ENCODE measurements around the gene DLG2.

Gene DLG2

DNA sequence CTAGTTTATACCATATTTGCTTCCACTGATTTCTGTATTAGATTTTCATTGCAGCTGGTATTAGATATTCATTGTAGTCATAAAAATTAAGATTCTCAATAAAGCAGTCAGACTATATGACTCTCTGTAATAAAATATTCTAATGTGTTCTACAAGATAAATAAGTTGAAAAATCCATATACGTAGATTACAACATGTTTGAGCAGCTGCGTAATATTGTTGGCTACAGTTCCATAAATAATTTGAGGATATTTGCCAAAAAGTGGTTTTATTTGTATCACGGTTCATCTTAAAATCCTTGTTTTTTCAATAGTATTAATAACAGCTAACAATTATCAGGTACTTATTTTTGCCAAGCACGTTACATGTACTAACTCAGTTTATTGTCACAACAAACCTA, 1672.4 kb downstream of the DLG2 start:
- H2AFZ ChIP-seq (ENCODE audit: low read length) = no peak overlapping the region
- H3K4me3 ChIP-seq (ENCODE audit: low read depth, low read length, poor library complexity, severe bottlenecking) = no peak overlapping the region
- H3K27ac ChIP-seq (ENCODE audit: low read depth, low read length, poor library complexity, severe bottlenecking) = no peak overlapping the region
- H3K4me2 ChIP-seq (ENCODE audit: low read length) = no peak overlapping the region
- no peaks in the 10 kb centered on the region for H3F3A ChIP-seq (ENCODE audit: insufficient read depth, low read length)
- no peaks in the 10 kb centered on the region for H3K27me3 ChIP-seq (ENCODE audit: insufficient read depth, low read length)
- H3K36me3 ChIP-seq (ENCODE audit: insufficient read depth, low read length) = no peaks in the 10 kb centered on the region
- H3K9me3 ChIP-seq (ENCODE audit: low read length) = no peaks in the 10 kb centered on the region
- no peaks in the 10 kb centered on the region for H3K79me2 ChIP-seq (ENCODE audit: insufficient read depth, low read length)
- no peaks in the 10 kb centered on the region for H3K9me2 ChIP-seq (ENCODE audit: low read depth, low read length)
- no peaks in the 10 kb centered on the region for H4K20me1 ChIP-seq (ENCODE audit: insufficient read depth, low read length)
- TF ChIP-seq, protein P1, sequence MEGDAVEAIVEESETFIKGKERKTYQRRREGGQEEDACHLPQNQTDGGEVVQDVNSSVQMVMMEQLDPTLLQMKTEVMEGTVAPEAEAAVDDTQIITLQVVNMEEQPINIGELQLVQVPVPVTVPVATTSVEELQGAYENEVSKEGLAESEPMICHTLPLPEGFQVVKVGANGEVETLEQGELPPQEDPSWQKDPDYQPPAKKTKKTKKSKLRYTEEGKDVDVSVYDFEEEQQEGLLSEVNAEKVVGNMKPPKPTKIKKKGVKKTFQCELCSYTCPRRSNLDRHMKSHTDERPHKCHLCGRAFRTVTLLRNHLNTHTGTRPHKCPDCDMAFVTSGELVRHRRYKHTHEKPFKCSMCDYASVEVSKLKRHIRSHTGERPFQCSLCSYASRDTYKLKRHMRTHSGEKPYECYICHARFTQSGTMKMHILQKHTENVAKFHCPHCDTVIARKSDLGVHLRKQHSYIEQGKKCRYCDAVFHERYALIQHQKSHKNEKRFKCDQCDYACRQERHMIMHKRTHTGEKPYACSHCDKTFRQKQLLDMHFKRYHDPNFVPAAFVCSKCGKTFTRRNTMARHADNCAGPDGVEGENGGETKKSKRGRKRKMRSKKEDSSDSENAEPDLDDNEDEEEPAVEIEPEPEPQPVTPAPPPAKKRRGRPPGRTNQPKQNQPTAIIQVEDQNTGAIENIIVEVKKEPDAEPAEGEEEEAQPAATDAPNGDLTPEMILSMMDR (IDR thresholded peaks at IDR 0.05; ENCODE audit: low read length) = no peak
- TF ChIP-seq EZH2 (IDR thresholded peaks at IDR 0.05; ENCODE audit: borderline replicate concordance, low read length) = no peak
- no peaks in the 10 kb centered on the region for H3K4me1 ChIP-seq (ENCODE audit: insufficient read depth, low read length, severe bottlenecking)
- no peak overlapping the region for H3K9ac ChIP-seq (ENCODE audit: low read length)

DNA sequence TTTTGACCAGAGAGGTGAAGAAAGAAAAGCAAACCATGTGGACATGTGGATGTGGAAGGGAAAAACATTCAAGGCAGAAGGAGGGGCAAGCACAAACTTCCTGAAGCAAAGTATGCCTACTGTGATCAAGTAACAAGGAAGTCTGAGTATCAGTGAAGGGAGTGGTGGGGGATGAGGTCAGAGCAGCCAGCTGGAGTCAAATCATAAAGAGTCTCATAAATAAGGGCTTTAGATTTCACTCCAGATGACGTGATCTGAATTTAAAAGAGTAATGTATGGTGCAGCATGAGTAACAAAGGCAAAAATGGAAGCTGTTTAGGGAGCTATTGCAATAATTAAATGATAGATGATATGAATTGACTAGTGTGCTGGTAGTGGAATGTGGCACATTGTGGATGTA, 1675.6 kb downstream of the DLG2 start:
- Histone ChIP-seq H3K9me3 (ENCODE audit: low read length) (no peaks in the 10 kb centered on the region), H2AFZ (ENCODE audit: low read length) (no peak overlapping the region), H3F3A (ENCODE audit: insufficient read depth, low read length) (no peaks in the 10 kb centered on the region), H3K4me1 (ENCODE audit: insufficient read depth, low read length, severe bottlenecking) (no peaks in the 10 kb centered on the region), H3K9me2 (ENCODE audit: low read depth, low read length) (no peaks in the 10 kb centered on the region), H4K20me1 (ENCODE audit: insufficient read depth, low read length) (no peaks in the 10 kb centered on the region), H3K79me2 (ENCODE audit: insufficient read depth, low read length) (no peaks in the 10 kb centered on the region), H3K27me3 (ENCODE audit: insufficient read depth, low read length) (no peaks in the 10 kb centered on the region), H3K27ac (ENCODE audit: low read depth, low read length, poor library complexity, severe bottlenecking) (no peak overlapping the region), H3K9ac (ENCODE audit: low read length) (no peak overlapping the region), H3K36me3 (ENCODE audit: insufficient read depth, low read length) (no peaks in the 10 kb centered on the region), H3K4me3 (ENCODE audit: low read depth, low read length, poor library complexity, severe bottlenecking) (no peak overlapping the region), H3K4me2 (ENCODE audit: low read length) (no peak overlapping the region)
- no peak for TF ChIP-seq EZH2 (IDR thresholded peaks at IDR 0.05; ENCODE audit: borderline replicate concordance, low read length)
- TF ChIP-seq, protein P1 (IDR thresholded peaks at IDR 0.05; ENCODE audit: low read length) = no peak

DNA sequence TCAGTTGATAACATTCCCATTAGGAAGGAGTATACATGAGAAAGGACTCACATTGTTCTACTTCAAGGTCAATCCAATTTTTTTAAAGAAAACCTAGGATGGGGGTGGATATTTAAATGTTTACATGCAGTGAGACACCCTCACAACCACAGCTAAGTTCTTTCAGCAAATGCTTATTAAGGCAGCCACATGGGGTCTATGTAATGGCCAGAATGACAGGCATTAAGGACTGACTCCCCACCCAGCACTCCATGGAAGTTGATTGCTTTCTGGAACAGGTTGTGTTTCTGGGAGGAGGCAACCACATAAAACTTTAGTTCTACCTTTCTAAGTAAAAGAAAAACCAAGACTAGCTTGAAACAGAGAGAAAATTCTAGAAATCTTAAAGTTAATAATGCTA, 1678.9 kb downstream of the DLG2 start:
- no peak for TF ChIP-seq EZH2 (IDR thresholded peaks at IDR 0.05; ENCODE audit: borderline replicate concordance, low read length)
- TF ChIP-seq, protein P1 (IDR thresholded peaks at IDR 0.05; ENCODE audit: low read length) = no peak
- Histone ChIP-seq H3K9ac (ENCODE audit: low read length) (no peak overlapping the region), H3K4me3 (ENCODE audit: low read depth, low read length, poor library complexity, severe bottlenecking) (no peak overlapping the region), H4K20me1 (ENCODE audit: insufficient read depth, low read length) (no peaks in the 10 kb centered on the region), H2AFZ (ENCODE audit: low read length) (no peak overlapping the region), H3K27me3 (ENCODE audit: insufficient read depth, low read length) (no peaks in the 10 kb centered on the region), H3K4me2 (ENCODE audit: low read length) (no peak overlapping the region), H3K9me3 (ENCODE audit: low read length) (no peaks in the 10 kb centered on the region), H3K27ac (ENCODE audit: low read depth, low read length, poor library complexity, severe bottlenecking) (no peak overlapping the region), H3K9me2 (ENCODE audit: low read depth, low read length) (no peaks in the 10 kb centered on the region), H3K79me2 (ENCODE audit: insufficient read depth, low read length) (no peaks in the 10 kb centered on the region), H3F3A (ENCODE audit: insufficient read depth, low read length) (no peaks in the 10 kb centered on the region), H3K4me1 (ENCODE audit: insufficient read depth, low read length, severe bottlenecking) (no peaks in the 10 kb centered on the region), H3K36me3 (ENCODE audit: insufficient read depth, low read length) (no peaks in the 10 kb centered on the region)

Data from OCI-LY1 (cell line).